Stromal cell of bone marrow (primary cell): Measurements from ENCODE around the gene HCRTR2.

Source experiments
- DNase-seq: peaks from one replicate; pipeline ENCODE4 v3.0.0-alpha.2; 2012; ENCODE audit warnings: low read depth

Gene HCRTR2

DNA sequence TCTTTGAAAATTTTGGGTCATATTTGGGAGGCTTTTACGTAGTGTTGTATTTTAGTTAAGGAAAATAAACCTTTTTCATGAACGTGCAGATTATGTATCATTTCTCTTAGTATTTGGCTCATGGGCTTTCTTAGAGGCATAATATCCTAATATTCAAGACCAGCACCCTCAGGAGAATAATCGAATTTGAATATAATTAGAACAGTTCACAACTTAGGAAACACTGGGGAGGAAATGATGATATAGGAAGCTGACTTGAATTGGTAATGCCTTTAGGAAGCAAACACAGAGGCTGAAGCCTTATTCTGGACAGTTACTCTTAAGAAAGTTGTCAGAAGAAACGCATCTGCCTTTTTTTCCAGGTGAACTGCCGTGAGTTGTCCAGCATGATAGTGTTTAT lies 152.9 kb downstream of the HCRTR2 start, which contains the start of gene GFRAL:
Gene GFRAL (plus strand): TSS at position 301 of the 400 bp plus-strand sequence. CDS start 86 bp downstream, at position 387.
- no peak for DNase-seq
